Astrocyte (in vitro differentiated cells and primary cell): Measurements from ENCODE around the gene ANP32A.

Experiments
- CTCF ChIP-seq: IDR thresholded peaks from 2 replicates; pipeline ENCODE4 v1.5.1; 2011; ENCODE audit warnings: low read depth, mild to moderate bottlenecking, inconsistent platforms, low read length, moderate library complexity; ENCODE audit not compliant: insufficient read depth
- EZH2 ChIP-seq: IDR thresholded peaks from 2 replicates; pipeline ENCODE4 v1.6.1; 2012; ENCODE audit warnings: mild to moderate bottlenecking, low read length, inconsistent platforms; ENCODE audit not compliant: insufficient read depth

GRCh38 chr15:68773036-68773435 lies 47.7 kb downstream of the ANP32A start:
- TF ChIP-seq CTCF (no peak), EZH2 (no peak)
